CD4-positive, alpha-beta T cell treated with Interferon gamma for 1 hour (primary cell): ENCODE results near the gene BACH2.
A peak's percentile ranks its signal among the peaks of the same experiment; 100 is the strongest.
"Not testable (repeated sequence)": the region's sequence is repeated elsewhere in the genome, so short reads cannot be mapped to it uniquely, and the experiment has no call there.

Experiments
- DNase-seq: peaks from one replicate; pipeline ENCODE4 v3.0.0-alpha.2; 2020

BACH2 gene

GRCh38 chr6:90296341-90297114 lies at the start of gene BACH2:
TSS of gene BACH2 (minus strand) at chr6:90296843. CDS start at chr6:90008844, 287,999 bp downstream.
- peak; percentile 93 for DNase-seq

- DNase-seq, result no peak
Observed at GRCh38 chr6:90343576-90343975, 46.9 kb upstream of the BACH2 start.

GRCh38 chr6:90338409-90338808 lies 41.8 kb upstream of the BACH2 start:
- DNase-seq, result no peak

GRCh38 chr6:90336388-90336947 lies 39.8 kb upstream of the BACH2 start:
- no peak for DNase-seq

GRCh38 chr6:90333928-90334327 lies 37.3 kb upstream of the BACH2 start:
- DNase-seq, result no peak

GRCh38 chr6:90332978-90333543 lies 36.4 kb upstream of the BACH2 start:
- DNase-seq, result not testable (repeated sequence)

- no peak for DNase-seq
Observed at GRCh38 chr6:90329386-90330077, 32.9 kb upstream of the BACH2 start.

GRCh38 chr6:90328004-90328403 lies 31.4 kb upstream of the BACH2 start:
- DNase-seq, result no peak

- DNase-seq, result no peak
Observed at GRCh38 chr6:90326404-90327057, 29.9 kb upstream of the BACH2 start.

- DNase-seq, result no peak
Observed at GRCh38 chr6:90323706-90324105, 27.1 kb upstream of the BACH2 start.

GRCh38 chr6:90322976-90323474 lies 26.4 kb upstream of the BACH2 start:
- DNase-seq, result no peak

- no peak for DNase-seq
Observed at GRCh38 chr6:90319979-90320685, 23.5 kb upstream of the BACH2 start.

GRCh38 chr6:90319044-90319443 lies 22.4 kb upstream of the BACH2 start:
- no peak for DNase-seq

GRCh38 chr6:90315986-90316385 lies 19.3 kb upstream of the BACH2 start:
- DNase-seq, result no peak

- peak; percentile 43 for DNase-seq
Observed at GRCh38 chr6:90315354-90315950, 18.8 kb upstream of the BACH2 start.

GRCh38 chr6:90314514-90314913 lies 17.9 kb upstream of the BACH2 start:
- no peak for DNase-seq

GRCh38 chr6:90311569-90311968 lies 14.9 kb upstream of the BACH2 start:
- DNase-seq, result no peak

GRCh38 chr6:90305800-90306448 lies 9.3 kb upstream of the BACH2 start:
- DNase-seq, result no peak

- peak; percentile 55 for DNase-seq
Observed at GRCh38 chr6:90304308-90304707, 7.7 kb upstream of the BACH2 start.

- DNase-seq, result no peak
Observed at GRCh38 chr6:90303039-90303438, 6.4 kb upstream of the BACH2 start.

GRCh38 chr6:90302320-90302719 lies 5.7 kb upstream of the BACH2 start:
- DNase-seq, result no peak
